Neural progenitor cell (in vitro differentiated cells): ENCODE results near the gene PRIMPOL.

ENCODE experiments used
- CTCF ChIP-seq: fragments of 200-600 bp; sonication (generic); IDR thresholded peaks from 2 replicates; pipeline ENCODE4 v1.5.1; 2017; ENCODE audit warnings: antibody characterized with exemption, mild to moderate bottlenecking
- EZH2 ChIP-seq: fragments of 200-600 bp; sonication (generic); IDR thresholded peaks from 2 replicates; pipeline ENCODE4 v1.6.1; 2017; ENCODE audit warnings: antibody characterized with exemption, mild to moderate bottlenecking, moderate library complexity

- no peak for TF ChIP-seq CTCF
- TF ChIP-seq EZH2 = no peak
Measured at GRCh38 chr4:184693056-184693455, 43.5 kb downstream of the PRIMPOL start.
